Fibroblast of mammary gland (primary cell): ENCODE results near the gene USP12.

Experiments used
- DNase-seq: peaks from one replicate; pipeline ENCODE4 v3.0.0-alpha.2; 2010; ENCODE audit warnings: low read depth
- H3K4me3 ChIP-seq: 2 replicates; pipeline ENCODE4 v1.5.1; 2011; ENCODE audit warnings: low read depth, mild to moderate bottlenecking, low read length, moderate library complexity; ENCODE audit not compliant: control insufficient read depth
- CTCF ChIP-seq: conservative IDR thresholded peaks from 2 replicates; pipeline ENCODE4 v1.5.1; 2011; ENCODE audit warnings: low read depth, low read length, inconsistent platforms; ENCODE audit not compliant: control insufficient read depth, insufficient read depth

Gene USP12

GRCh38 chr13:27024074-27024461 lies 147.5 kb downstream of the USP12 start:
- no peak overlapping the region for H3K4me3 ChIP-seq
- no peak for TF ChIP-seq CTCF
- no peak for DNase-seq

GRCh38 chr13:27023385-27024073 lies 148.1 kb downstream of the USP12 start:
- no peak for TF ChIP-seq CTCF
- no peak for DNase-seq

GRCh38 chr13:27022571-27023311 lies 148.9 kb downstream of the USP12 start:
- no peak overlapping the region for H3K4me3 ChIP-seq
- TF ChIP-seq CTCF: no peak
- DNase-seq: peak; percentile 28

More at GRCh38 chr13:27023385-27024073, 148.1 kb downstream of the USP12 start:
- no peak overlapping the region for H3K4me3 ChIP-seq

- no peak overlapping the region for H3K4me3 ChIP-seq
- no peak for DNase-seq
- TF ChIP-seq CTCF: no peak
Observed at GRCh38 chr13:27020415-27020814, 151.2 kb downstream of the USP12 start.

- no peak overlapping the region for H3K4me3 ChIP-seq
- TF ChIP-seq CTCF: no peak
- DNase-seq: no peak
Observed at GRCh38 chr13:27018882-27019281, 152.7 kb downstream of the USP12 start.

GRCh38 chr13:27018344-27018861 lies 153.2 kb downstream of the USP12 start:
- no peak overlapping the region for H3K4me3 ChIP-seq
- DNase-seq: no peak
- no peak for TF ChIP-seq CTCF
